Testis (tissue), 3 donors: Measurements from ENCODE around the gene CDH13. TPM values are rescaled to one million over a fixed set of nuclear protein-coding genes. Genes with fewer than 3 reads are reported as not detected.

Experiments
- DNase-seq: peaks from one replicate; pipeline ENCODE4 v3.0.0-alpha.2; 2019
- H3K27ac ChIP-seq, 2 donors: fragments of 200-600 bp; sonication (generic); one replicate each; pipeline ENCODE4 v1.5.1; 2019
- H3K27me3 ChIP-seq: fragments of 200-600 bp; sonication (generic); one replicate; pipeline ENCODE4 v1.5.1; 2019
- H3K36me3 ChIP-seq: fragments of 200-600 bp; sonication (generic); one replicate; pipeline ENCODE4 v1.5.1; 2017; ENCODE audit warnings: low read depth; ENCODE audit errors: missing control alignments
- H3K4me1 ChIP-seq: fragments of 200-600 bp; sonication (generic); one replicate; pipeline ENCODE4 v1.5.1; 2019
- H3K4me3 ChIP-seq, 2 donors: fragments of 200-600 bp; sonication (generic); one replicate each; pipeline ENCODE4 v1.5.1; 2017 to 2019
- H3K9me3 ChIP-seq: fragments of 200-600 bp; sonication (generic); one replicate; pipeline ENCODE4 v1.5.1; 2017
- POLR2A ChIP-seq: fragments of 450-650 bp; IDR thresholded peaks from one replicate; pipeline ENCODE4 v1.6.1; 2017; ENCODE audit warnings: antibody characterized with exemption, mild to moderate bottlenecking, moderate library complexity
- WGBS, 2 donors: methylation state at CpG; one replicate each; pipeline ENCODE4 v1.1.5; 2018; 5-methylcytosine and 5-hydroxymethylcytosine counted together
- intact Hi-C: fragments of 100-400 bp; cut with DNase I; formaldehyde crosslinking; loops from one replicate; pipeline ENCODE4 v1.15.1; 2023; ENCODE audit warnings: low total_unique reads
- polyA plus RNA-seq: library from polyadenylated mRNA; stranded (reverse); fragments of 350-450 nt; fragmentation: Illumina TruSeq; extraction: RNeasy Lipid Tissue Mini Kit (QIAGEN cat#74804); gene quantifications from one replicate; pipeline ENCODE4 v1.2.3, GENCODE V29; 2014; ENCODE audit warnings: low read depth, low replicate concordance; ENCODE audit not compliant: insufficient read depth
- total RNA-seq, 2 donors: library from RNA; depleted of rRNA; stranded (reverse); fragments of >200 nt; gene quantifications; one replicate each; pipeline ENCODE4 v1.2.3, GENCODE V29; 2016
- TF ChIP-seq, protein P1 (sequence below), 3 experiments: fragments of 450-650 bp in 2 of 3; fragments of 200-600 bp in 1 of 3; sonication (generic) in 1 of 3; IDR thresholded peaks; one replicate each; pipeline ENCODE4 v1.5.1; 2016 to 2019; ENCODE audit warnings: antibody characterized with exemption in 3 of 3, mild to moderate bottlenecking in 2 of 3, moderate library complexity in 1 of 3

CDH13 gene
- total and polyA plus RNA-seq, 3 donors from 2014 or later: 1.2 to 11.1 (median 2.0) TPM

DNA sequence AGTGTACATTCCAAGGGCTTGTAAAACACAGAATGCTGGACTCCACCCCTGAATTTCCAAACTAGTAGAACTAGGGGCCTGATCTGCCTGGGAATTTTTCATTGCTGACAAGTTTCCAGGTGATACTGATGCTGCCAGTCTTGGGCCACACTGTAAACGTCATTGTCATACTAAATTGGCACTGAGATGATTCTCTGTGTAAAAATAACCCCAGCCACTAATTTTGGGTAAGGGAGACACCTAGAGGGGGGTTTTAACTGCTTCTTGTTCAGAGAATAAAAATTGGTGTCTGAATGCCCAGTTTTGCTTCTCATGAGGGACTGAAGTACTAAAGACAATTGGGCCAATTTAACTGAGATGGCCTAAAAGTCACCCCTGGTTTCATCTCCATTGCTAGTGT is 5.0 kb upstream of the CDH13 start:
- Histone ChIP-seq H3K36me3 (no peaks in the 10 kb centered on the region), H3K27ac (no peak overlapping the region), H3K4me3 (no peak overlapping the region), H3K9me3 (no peaks in the 10 kb centered on the region), H3K4me1 (no peaks in the 10 kb centered on the region), H3K27me3 (no peaks in the 10 kb centered on the region)
- TF ChIP-seq, protein P1, sequence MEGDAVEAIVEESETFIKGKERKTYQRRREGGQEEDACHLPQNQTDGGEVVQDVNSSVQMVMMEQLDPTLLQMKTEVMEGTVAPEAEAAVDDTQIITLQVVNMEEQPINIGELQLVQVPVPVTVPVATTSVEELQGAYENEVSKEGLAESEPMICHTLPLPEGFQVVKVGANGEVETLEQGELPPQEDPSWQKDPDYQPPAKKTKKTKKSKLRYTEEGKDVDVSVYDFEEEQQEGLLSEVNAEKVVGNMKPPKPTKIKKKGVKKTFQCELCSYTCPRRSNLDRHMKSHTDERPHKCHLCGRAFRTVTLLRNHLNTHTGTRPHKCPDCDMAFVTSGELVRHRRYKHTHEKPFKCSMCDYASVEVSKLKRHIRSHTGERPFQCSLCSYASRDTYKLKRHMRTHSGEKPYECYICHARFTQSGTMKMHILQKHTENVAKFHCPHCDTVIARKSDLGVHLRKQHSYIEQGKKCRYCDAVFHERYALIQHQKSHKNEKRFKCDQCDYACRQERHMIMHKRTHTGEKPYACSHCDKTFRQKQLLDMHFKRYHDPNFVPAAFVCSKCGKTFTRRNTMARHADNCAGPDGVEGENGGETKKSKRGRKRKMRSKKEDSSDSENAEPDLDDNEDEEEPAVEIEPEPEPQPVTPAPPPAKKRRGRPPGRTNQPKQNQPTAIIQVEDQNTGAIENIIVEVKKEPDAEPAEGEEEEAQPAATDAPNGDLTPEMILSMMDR (IDR thresholded peaks at IDR 0.05): no peak
- no peak for TF ChIP-seq POLR2A
- WGBS, 2 donors: 30 to 57% methylated on average over 1 of the region's 1 CpG
- intact Hi-C loops: no loop called here
- DNase-seq: no peak

DNA sequence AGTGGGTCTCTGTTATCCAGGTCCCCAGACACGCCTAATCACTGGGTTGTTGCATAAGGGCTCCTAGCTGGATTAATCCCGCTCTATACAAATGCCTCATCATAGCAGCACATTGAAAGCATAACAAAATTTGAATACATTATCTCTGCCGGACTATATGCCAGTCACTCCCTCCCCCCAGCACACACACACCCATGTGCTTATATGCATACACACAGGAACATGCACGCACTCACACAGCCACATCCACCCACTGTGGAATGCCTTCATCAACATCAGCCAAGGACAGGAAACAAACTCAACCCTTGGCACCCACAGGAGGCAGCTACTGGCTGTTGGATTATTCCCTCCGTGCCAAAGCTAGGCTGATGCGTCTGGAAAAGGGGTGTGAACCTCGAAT is 3.5 kb upstream of the CDH13 start:
- WGBS, 2 donors: 78 to 84% methylated on average over 5 to 7 of the region's 7 CpGs
- Histone ChIP-seq H3K4me1 (no peaks in the 10 kb centered on the region), H3K4me3 (no peak overlapping the region), H3K27me3 (no peaks in the 10 kb centered on the region), H3K27ac (no peak overlapping the region), H3K9me3 (no peaks in the 10 kb centered on the region), H3K36me3 (no peaks in the 10 kb centered on the region)
- no peak for TF ChIP-seq POLR2A
- intact Hi-C loops: no loop called here
- DNase-seq: no peak

DNA sequence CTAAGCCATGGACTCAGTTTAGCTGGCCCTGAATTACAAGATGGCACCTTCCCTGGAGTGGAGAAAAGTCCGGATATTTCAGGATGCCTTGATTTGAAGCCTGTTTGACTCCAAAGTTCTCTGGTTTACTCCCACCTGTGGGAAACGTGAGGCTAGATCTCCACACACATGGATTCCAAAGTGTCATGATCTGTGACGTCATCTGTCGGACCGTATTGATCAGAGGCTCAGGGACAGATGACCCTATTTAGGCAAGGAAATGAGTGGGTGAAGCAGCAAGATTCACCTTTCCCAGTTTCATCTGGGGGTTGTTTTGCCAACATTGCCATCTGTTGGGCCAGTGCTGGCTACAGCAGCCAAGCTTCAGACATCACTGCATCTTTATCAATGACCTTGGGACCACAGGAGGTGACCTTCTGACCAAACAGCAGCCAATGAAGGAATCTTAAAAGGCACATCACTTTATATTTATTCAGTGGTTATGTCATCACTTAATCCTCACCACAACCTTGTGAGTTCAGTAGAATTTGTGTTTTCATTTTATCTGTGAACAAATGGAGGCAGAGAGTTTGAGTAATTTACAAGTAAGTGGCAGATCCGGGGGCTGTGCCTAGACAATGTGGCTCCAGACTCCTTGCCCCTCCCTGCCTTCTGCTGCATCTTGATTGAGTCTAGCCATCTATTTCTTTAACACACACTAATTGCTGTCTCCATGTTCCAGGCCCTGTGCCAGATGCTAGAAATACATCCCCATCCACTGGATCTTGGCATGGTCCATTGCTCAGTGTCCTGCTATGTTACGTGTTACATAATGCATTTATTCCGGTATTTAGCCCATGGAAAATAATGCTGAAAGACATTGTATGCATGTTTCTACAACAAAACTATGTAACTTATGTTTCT is 1.5 kb upstream of the CDH13 start:
- H3K4me3 ChIP-seq: no peak overlapping the region
- 70 to 71% methylated on average over 7 to 8 of the region's 8 CpGs for WGBS, 2 donors
- H3K4me1 ChIP-seq: no peaks in the 10 kb centered on the region
- no peaks in the 10 kb centered on the region for H3K9me3 ChIP-seq
- DNase-seq: no peak
- no peaks in the 10 kb centered on the region for H3K36me3 ChIP-seq
- no peak overlapping the region for H3K27ac ChIP-seq
- TF ChIP-seq, protein P1 (IDR thresholded peaks at IDR 0.05): no peak
- TF ChIP-seq POLR2A: no peak
- H3K27me3 ChIP-seq: no peaks in the 10 kb centered on the region
- intact Hi-C loops: no loop called here

DNA sequence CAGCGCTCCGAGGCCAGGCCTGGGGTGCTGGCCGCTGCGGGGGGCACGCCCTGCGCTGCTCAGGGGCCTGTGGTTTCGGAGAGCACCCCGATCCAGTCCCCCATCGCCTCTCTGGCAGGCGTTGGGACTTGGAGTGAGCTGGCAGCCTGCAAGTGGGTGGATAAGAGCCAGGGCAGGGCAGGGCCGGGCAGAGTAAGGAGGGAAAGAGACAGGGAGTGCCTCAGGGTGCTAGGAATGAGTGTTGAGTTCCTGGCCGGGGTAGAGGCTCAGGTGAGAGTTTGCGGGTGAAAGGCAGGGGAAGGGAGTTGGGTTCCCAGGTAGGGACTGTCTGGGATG is 1.3 kb downstream of the CDH13 start:
- Histone ChIP-seq H3K27ac (no peak overlapping the region), H3K36me3 (no peaks in the 10 kb centered on the region), H3K4me3 (peak overlapping the region in 1 of 2 donors; percentile 18), H3K4me1 (no peaks in the 10 kb centered on the region), H3K9me3 (no peaks in the 10 kb centered on the region), H3K27me3 (no peaks in the 10 kb centered on the region)
- TF ChIP-seq POLR2A: no peak
- 16 to 54% methylated on average over 3 to 13 of the region's 13 CpGs for whole genome bisulfite sequencing, 2 donors
- intact Hi-C loops: no loop called here
- no peak for DNase-seq

DNA sequence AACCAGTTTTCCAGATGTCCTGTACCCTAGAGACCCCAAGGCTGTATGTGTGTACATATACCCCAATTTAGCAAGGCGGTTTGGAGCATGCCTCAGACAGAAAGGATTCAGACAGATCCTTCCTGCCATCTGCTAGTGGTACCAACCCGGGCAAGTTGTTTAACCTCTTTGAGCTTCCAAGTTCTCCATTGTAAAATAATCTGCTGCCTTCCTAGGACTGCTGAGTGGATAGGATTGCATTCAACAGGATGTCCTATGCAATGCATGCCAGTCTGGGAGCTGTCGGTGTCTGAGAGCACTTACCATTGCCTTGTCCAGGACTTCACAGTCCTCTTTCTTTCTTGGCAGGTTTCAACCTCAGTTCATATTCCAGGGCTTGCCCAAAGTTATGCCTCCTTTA is 1.9 kb downstream of the CDH13 start:
- H3K27ac ChIP-seq: no peak overlapping the region
- TF ChIP-seq, protein P1 (IDR thresholded peaks at IDR 0.05): no peak
- TF ChIP-seq POLR2A: no peak
- 29 to 79% methylated on average over 1 to 3 of the region's 3 CpGs for WGBS, 2 donors
- no peaks in the 10 kb centered on the region for H3K27me3 ChIP-seq
- no peaks in the 10 kb centered on the region for H3K9me3 ChIP-seq
- no peaks in the 10 kb centered on the region for H3K36me3 ChIP-seq
- intact Hi-C loops: no loop called here
- H3K4me1 ChIP-seq: no peaks in the 10 kb centered on the region
- DNase-seq: no peak
- no peak overlapping the region for H3K4me3 ChIP-seq
